ENCODE measurements around the gene ST8SIA4. TPM values are rescaled to one million over a fixed set of nuclear protein-coding genes. Genes with fewer than 3 reads are reported as not detected.

The ST8SIA4 gene
- total and polyA plus RNA-seq, 7 donors = 0.27 to 2.5 (median 0.77) TPM

DNA sequence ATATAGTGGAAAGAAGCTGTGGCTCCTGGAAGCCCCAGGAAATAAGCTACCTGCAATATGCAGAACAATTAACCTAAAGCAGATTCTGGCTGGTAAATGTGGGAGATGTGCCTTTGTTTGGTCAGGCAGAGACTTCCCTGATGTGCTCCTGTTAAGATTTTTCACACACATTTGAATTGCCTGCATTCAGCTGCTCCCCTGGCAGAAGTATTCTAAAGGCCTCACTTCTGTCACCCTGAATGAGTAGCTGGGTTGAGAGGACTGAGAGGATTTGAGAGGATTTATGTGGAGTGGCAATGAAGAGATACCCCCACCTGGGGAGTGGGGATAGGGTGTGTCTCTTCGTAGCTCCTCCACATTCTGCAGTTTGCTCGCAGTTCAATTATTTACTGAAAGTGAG lies 130.5 kb downstream of the ST8SIA4 start:
- H3K27me3 ChIP-seq (ENCODE audit: insufficient read depth in 3 of 3, low read length in 2 of 3) = no peaks in the 10 kb centered on the region
- ATAC-seq = no peak
- intact Hi-C loops (cut with DNase I) = no loop called here
- H3K4me1 ChIP-seq = no peaks in the 10 kb centered on the region
- no peaks in the 10 kb centered on the region for H3K9me3 ChIP-seq
- no peak overlapping the region for H3K4me3 ChIP-seq
- H3K27ac ChIP-seq = no peak overlapping the region
- 50 to 71% (median 57%) methylated on average over 2 of the region's 2 CpGs for WGBS, 3 donors
- H3K36me3 ChIP-seq (ENCODE audit: insufficient read depth in 1 of 2, low read depth in 1 of 2) = no peaks in the 10 kb centered on the region
- no peak for TF ChIP-seq CTCF (IDR thresholded peaks at IDR 0.05)
- DNase-seq = no peak

DNA sequence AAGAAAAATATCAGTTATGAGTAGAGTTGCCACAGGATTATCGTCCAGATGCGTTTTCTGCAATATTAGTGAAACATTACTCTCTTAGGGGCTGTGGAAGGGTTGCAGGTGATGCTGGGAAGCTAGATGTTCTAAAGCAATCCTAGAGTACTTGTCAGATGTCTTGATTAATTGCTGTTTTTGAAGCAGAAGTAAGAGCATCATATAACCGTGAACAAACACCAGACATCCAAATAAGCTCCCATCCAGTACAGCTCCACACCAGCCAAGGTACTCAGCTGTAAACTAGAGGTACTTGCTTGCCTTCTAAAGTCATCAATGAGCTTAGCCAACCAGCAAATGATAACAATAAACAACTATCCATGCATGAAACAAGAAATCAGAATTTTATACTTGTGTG lies 131.1 kb downstream of the ST8SIA4 start:
- Histone ChIP-seq H3K4me1 (no peaks in the 10 kb centered on the region), H3K36me3 (ENCODE audit: insufficient read depth in 1 of 2, low read depth in 1 of 2) (no peaks in the 10 kb centered on the region), H3K27ac (no peak overlapping the region), H3K27me3 (ENCODE audit: insufficient read depth in 3 of 3, low read length in 2 of 3) (no peaks in the 10 kb centered on the region), H3K4me3 (no peak overlapping the region), H3K9me3 (no peaks in the 10 kb centered on the region)
- 49 to 57% (median 54%) methylated on average over 3 of the region's 3 CpGs for WGBS, 3 donors
- no peak for TF ChIP-seq CTCF (IDR thresholded peaks at IDR 0.05)
- no peak for ATAC-seq
- intact Hi-C loops (cut with DNase I) = no loop called here
- DNase-seq = no peak

- H3K4me1 ChIP-seq = no peaks in the 10 kb centered on the region
- H3K9me3 ChIP-seq = no peaks in the 10 kb centered on the region
- DNase-seq (no peak), ATAC-seq (no peak)
- intact Hi-C loops (cut with DNase I) = no loop called here
- no peak overlapping the region for H3K4me3 ChIP-seq
- no peaks in the 10 kb centered on the region for H3K36me3 ChIP-seq (ENCODE audit: insufficient read depth in 1 of 2, low read depth in 1 of 2)
- WGBS, 3 donors = 70 to 75% (median 71%) methylated on average over 2 of the region's 2 CpGs
- H3K27me3 ChIP-seq (ENCODE audit: insufficient read depth in 3 of 3, low read length in 2 of 3) = no peaks in the 10 kb centered on the region
- no peak for TF ChIP-seq CTCF (IDR thresholded peaks at IDR 0.05)
- H3K27ac ChIP-seq = no peak overlapping the region
These were observed 131.9 kb downstream of the ST8SIA4 start for GRCh38 chr5:100771181-100771580.

GRCh38 chr5:100768221-100768620 lies 134.9 kb downstream of the ST8SIA4 start:
- TF ChIP-seq CTCF (IDR thresholded peaks at IDR 0.05) = no peak
- WGBS, 3 donors = 54 to 68% (median 64%) methylated on average over 4 of the region's 4 CpGs
- DNase-seq (no peak), ATAC-seq (no peak)
- intact Hi-C loops (cut with DNase I) = no loop called here
- Histone ChIP-seq H3K4me1 (no peaks in the 10 kb centered on the region), H3K27me3 (ENCODE audit: insufficient read depth in 3 of 3, low read length in 2 of 3) (no peaks in the 10 kb centered on the region), H3K4me3 (no peak overlapping the region), H3K36me3 (ENCODE audit: insufficient read depth in 1 of 2, low read depth in 1 of 2) (no peaks in the 10 kb centered on the region), H3K27ac (no peak overlapping the region), H3K9me3 (no peaks in the 10 kb centered on the region)

DNA sequence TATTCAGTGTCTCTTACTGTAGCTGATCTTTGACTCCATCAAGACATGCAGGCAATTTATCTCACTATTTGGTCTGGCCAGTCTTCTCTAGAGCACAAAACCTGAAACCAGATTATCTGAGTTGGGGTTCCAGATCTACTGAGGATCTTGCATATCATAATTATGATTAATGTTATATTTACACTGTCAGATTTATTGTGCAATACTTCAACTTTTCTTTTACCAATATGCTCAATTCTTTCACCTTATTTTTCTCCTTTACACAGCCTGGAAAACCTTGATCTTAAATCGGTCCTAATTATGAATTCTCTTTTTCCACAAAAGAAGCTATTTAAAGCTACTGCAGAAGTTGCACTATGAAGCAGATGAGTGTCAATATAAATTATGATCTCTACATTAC lies 140.1 kb downstream of the ST8SIA4 start:
- DNase-seq (no peak), ATAC-seq (no peak)

More for the DNA sequence above, 140.1 kb downstream of the ST8SIA4 start:
- TF ChIP-seq CTCF (IDR thresholded peaks at IDR 0.05) = no peak
- Histone ChIP-seq H3K27me3 (ENCODE audit: insufficient read depth in 3 of 3, low read length in 2 of 3) (no peaks in the 10 kb centered on the region), H3K4me3 (no peak overlapping the region), H3K4me1 (no peaks in the 10 kb centered on the region), H3K9me3 (no peaks in the 10 kb centered on the region), H3K27ac (no peak overlapping the region), H3K36me3 (ENCODE audit: insufficient read depth in 1 of 2, low read depth in 1 of 2) (no peaks in the 10 kb centered on the region)
- intact Hi-C loops (cut with DNase I) = no loop called here
- 77 to 91% (median 83%) methylated on average over 1 of the region's 1 CpG for WGBS, 3 donors

All from psoas muscle (tissue), 8 donors.